ENCODE measurements around the gene G3BP2. TPM values are rescaled to one million over a fixed set of nuclear protein-coding genes. Genes with fewer than 3 reads are reported as not detected.
"Not testable (repeated sequence)": the region's sequence is repeated elsewhere in the genome, so short reads cannot be mapped to it uniquely, and the experiment has no call there.

G3BP2 gene
- total RNA-seq, 1 donor from 2014 or later = 109 TPM

DNA sequence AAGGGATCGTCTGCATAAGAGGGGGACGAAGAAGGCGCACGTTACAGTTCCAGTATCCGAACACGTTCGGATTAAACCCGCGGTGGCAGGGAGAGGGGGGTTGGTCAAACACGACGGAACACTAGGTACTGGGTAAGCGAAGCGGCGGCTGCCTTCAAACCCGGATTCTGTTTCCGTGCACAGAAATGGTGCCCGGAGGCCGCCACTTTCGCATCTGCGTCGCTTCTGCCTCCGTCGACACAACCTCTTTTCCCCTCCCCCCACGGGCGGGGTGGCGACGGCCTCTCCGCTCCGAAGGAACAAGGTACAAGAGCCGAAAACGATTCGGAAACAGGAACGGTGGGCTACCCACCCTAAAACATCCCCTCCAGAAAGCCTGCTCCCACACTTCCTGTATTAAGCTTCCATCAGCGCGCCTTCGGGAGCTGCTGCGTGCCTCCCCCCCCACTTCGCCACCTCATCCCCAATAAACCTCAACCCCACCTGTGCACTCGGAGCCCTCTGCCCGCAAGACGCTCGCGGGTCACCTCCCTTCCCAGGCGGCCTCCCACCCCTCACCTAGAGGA, 667 bp downstream of the G3BP2 start:
- TF ChIP-seq, protein P1, sequence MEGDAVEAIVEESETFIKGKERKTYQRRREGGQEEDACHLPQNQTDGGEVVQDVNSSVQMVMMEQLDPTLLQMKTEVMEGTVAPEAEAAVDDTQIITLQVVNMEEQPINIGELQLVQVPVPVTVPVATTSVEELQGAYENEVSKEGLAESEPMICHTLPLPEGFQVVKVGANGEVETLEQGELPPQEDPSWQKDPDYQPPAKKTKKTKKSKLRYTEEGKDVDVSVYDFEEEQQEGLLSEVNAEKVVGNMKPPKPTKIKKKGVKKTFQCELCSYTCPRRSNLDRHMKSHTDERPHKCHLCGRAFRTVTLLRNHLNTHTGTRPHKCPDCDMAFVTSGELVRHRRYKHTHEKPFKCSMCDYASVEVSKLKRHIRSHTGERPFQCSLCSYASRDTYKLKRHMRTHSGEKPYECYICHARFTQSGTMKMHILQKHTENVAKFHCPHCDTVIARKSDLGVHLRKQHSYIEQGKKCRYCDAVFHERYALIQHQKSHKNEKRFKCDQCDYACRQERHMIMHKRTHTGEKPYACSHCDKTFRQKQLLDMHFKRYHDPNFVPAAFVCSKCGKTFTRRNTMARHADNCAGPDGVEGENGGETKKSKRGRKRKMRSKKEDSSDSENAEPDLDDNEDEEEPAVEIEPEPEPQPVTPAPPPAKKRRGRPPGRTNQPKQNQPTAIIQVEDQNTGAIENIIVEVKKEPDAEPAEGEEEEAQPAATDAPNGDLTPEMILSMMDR (conservative IDR thresholded peaks at IDR 0.05; ENCODE audit: low read depth, low read length) = no peak
- no peak for DNase-seq (ENCODE audit: low read depth)

DNA sequence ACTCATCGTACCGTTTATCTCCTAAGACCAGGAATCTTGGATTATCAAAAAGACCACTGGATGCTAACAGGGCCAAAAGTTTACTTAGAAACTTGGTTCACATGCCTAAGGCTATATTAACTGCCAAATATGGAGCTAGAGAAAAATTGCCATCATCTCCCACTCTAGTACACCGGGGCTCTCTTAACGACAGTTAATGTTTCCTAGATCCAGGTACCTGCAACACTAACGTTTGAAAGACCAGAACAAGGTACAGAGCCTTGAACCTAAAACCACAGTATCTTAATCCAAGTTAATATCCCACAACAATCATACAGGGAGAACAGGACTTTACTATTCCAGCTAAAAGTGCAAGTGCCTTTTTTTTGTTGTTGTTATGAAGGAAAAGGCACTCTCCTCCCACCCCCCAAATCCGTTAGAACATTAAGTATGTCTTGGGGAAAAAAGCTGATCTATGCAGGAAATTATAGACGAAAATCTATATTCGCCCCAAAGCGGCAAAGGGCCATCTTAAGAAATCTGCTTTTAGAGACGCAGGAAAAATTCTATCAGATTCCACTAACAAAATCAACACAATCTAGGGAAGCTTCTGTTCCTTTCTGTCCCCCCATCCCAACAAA, 1.3 kb downstream of the G3BP2 start:
- TF ChIP-seq, protein P1 (conservative IDR thresholded peaks at IDR 0.05; ENCODE audit: low read depth, low read length) = no peak
- peak overlapping the region; percentile 95 for H3K4me3 ChIP-seq (ENCODE audit: low read depth, low read length)
- no peak for DNase-seq (ENCODE audit: low read depth)

More for the DNA sequence above, 667 bp downstream of the G3BP2 start:
- H3K4me3 ChIP-seq (ENCODE audit: low read depth, low read length) = peak overlapping the region; percentile 95

DNA sequence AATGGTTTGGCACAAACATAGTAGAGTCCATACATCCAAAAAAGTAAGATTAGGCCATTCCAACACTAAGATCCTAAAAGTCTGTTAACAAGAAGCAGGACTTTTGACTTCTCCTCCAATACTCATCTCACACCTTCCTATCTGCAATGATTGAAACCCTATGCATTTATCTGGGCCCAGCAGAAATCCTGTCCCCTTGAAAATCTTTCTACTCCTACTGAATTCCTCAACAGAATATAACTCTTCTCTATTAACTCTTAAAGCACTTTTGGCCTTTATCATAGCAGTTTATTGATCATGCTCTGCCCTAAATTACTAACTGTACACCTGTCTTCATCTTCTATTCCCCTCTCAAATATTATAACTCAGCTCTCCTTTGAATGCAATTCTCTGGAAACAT, 4.6 kb downstream of the G3BP2 start:
- TF ChIP-seq, protein P1 (conservative IDR thresholded peaks at IDR 0.05; ENCODE audit: low read depth, low read length) = no peak
- DNase-seq (ENCODE audit: low read depth) = no peak
- no peak overlapping the region for H3K4me3 ChIP-seq (ENCODE audit: low read depth, low read length)

DNA sequence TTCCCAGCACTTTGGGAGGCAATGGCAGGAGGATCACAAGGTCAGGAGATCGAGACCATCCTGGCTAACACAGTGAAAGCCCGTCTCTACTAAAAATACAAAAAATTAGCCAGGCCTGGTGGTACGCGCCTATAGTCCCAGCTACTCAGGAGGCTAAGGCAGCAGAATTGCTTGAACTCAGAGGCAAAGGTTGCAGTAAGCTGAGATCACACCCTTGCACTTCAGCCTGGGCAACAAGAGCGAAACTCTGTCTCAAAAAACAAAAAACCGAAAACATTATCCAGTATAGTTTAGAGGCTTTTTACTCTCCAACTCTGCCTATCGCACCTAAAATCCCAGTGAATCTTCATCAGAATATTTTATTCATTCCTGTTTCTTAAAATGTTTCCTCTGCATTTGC, 5.6 kb downstream of the G3BP2 start:
- DNase-seq (ENCODE audit: low read depth); H3K4me3 ChIP-seq (ENCODE audit: low read depth, low read length): not testable (repeated sequence)

DNA sequence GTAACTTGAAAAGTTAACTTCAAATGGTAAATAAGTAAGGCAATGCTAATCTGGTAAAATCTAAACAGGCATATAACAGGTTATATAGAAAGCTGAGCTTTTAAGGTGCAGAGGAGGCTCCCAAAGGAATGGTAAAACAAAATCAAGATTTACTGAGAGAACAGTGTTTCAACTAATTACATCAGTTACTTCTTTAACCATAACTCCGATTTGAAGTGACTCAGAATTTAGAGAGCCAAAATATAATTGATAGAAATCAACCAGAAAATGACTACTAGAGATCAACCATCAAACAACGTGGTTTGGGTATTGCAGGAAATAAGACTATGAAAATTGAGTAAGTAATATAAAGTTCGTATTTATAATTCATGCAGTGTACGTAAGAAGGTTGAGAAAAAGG, 6.9 kb downstream of the G3BP2 start:
- no peak overlapping the region for H3K4me3 ChIP-seq (ENCODE audit: low read depth, low read length)
- no peak for DNase-seq (ENCODE audit: low read depth)
- TF ChIP-seq, protein P1 (conservative IDR thresholded peaks at IDR 0.05; ENCODE audit: low read depth, low read length) = no peak

DNA sequence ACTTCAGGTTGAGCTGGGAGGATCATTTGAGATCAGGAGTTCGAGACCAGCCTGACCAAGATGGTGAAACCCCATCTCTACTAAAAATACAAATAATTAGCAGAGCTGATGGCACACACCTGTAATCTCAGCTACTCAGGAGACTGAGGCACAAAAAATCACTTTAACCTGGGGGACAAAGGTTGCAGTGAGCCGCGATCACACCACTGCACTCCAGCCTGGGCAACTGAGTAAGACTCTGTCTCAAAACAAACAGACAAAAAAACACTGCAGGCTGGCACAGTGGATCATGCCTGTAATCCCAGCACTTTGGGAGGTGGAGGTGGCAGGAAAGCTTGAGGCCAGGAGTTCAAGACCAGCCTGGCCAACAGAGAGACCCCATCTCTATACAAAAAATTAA, 8.6 kb downstream of the G3BP2 start:
- not testable (repeated sequence) for DNase-seq (ENCODE audit: low read depth); H3K4me3 ChIP-seq (ENCODE audit: low read depth, low read length)

DNA sequence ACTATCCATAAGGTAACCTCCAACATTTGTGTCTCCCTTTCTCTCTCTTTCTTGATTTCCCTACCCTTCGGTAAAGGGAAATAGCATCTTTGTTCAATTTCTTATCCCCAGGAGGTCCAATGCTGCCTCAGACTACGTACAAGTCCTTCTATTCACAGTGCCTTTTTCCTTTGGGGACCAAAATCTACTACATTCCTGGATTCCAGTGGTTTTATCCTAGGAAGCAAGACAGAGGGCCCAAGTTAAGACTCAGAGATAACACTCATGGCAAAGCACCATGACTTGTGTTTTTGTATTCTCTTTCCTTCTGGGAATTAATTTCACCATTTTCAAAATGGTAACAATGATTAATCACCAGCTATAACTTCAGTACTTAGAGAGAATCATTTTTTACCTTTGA, 10.6 kb downstream of the G3BP2 start:
- TF ChIP-seq, protein P1 (conservative IDR thresholded peaks at IDR 0.05; ENCODE audit: low read depth, low read length) = no peak
- no peak overlapping the region for H3K4me3 ChIP-seq (ENCODE audit: low read depth, low read length)
- DNase-seq (ENCODE audit: low read depth) = no peak

DNA sequence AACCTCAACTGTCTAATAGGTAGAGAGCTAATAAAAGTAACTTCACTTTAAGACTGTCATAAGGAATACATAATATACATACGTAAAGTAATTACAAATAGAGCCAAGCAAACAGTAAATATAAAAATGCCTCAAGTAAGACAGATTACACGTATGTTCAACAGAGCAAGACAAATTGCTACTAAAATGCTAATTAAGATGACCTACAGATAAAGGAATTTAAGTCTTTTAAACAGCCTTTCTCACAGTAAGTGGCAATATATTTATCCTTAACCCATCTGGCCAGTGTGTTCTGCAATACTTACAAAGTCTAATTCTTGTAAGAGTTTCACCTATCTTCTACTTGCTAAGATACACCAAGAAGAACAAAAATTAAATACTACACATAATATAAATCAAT, 12.7 kb downstream of the G3BP2 start:
- no peak for DNase-seq (ENCODE audit: low read depth)
- TF ChIP-seq, protein P1 (conservative IDR thresholded peaks at IDR 0.05; ENCODE audit: low read depth, low read length) = no peak
- H3K4me3 ChIP-seq (ENCODE audit: low read depth, low read length) = no peak overlapping the region

Measured in epithelial cell of proximal tubule (primary cell).